Stomach (tissue), 9 donors: ENCODE results near the gene STARD8. TPM values are rescaled to one million over a fixed set of nuclear protein-coding genes. Genes with fewer than 3 reads are reported as not detected.
A peak's percentile ranks its signal among the peaks of the same experiment; 100 is the strongest.

Source experiments
- DNase-seq, 2 donors: peaks; one replicate each; pipeline versions ENCODE4 v3.0.0 to v3.0.0-alpha.2; 2013 to 2019
- H3K27ac ChIP-seq, 5 donors: fragments of 200-600 bp in 4 of 5; sonication (generic) in 4 of 5; one replicate each; pipeline ENCODE4 v1.5.1; 2013 to 2019; ENCODE audit warnings: mild to moderate bottlenecking in 1 of 5, moderate library complexity in 1 of 5
- H3K27me3 ChIP-seq, 3 donors: fragments of 200-600 bp; sonication (generic); one replicate each; pipeline ENCODE4 v1.5.1; 2017 to 2019; ENCODE audit warnings: mixed run types in 1 of 3
- H3K36me3 ChIP-seq, 4 donors: fragments of 200-600 bp; sonication (generic); 1 replicate in 3 of 4; 2 replicates in 1 of 4; pipeline ENCODE4 v1.5.1; 2016 to 2019
- H3K4me1 ChIP-seq, 4 donors: fragments of 200-600 bp; sonication (generic); one replicate each; pipeline ENCODE4 v1.5.1; 2016 to 2019
- H3K4me3 ChIP-seq, 4 donors: fragments of 200-600 bp; sonication (generic) in 3 of 4; one replicate each; pipeline ENCODE4 v1.5.1; 2016 to 2019; ENCODE audit warnings: mild to moderate bottlenecking in 1 of 4
- H3K9me3 ChIP-seq, 4 donors: fragments of 200-600 bp; sonication (generic); one replicate each; pipeline ENCODE4 v1.5.1; 2016 to 2019
- EP300 ChIP-seq: sonication (generic); formaldehyde crosslinking; IDR thresholded peaks from one replicate; pipeline ENCODE4 v1.6.1; 2017; ENCODE audit warnings: antibody characterized with exemption
- POLR2A ChIP-seq, 4 donors: fragments of 450-650 bp; IDR thresholded peaks; one replicate each; pipeline ENCODE4 v1.6.1; 2016; ENCODE audit warnings: antibody characterized with exemption in 4 of 4, control low read depth in 2 of 4, mild to moderate bottlenecking in 1 of 4, moderate library complexity in 1 of 4
- POLR2AphosphoS5 ChIP-seq, 3 donors: sonication (generic); formaldehyde crosslinking; IDR thresholded peaks; one replicate each; pipeline ENCODE4 v1.6.1; 2016; ENCODE audit warnings: antibody characterized with exemption in 3 of 3
- WGBS, 5 donors: extraction: QIAGEN DNeasy Blood & Tissue Kit in 3 of 5; methylation state at CpG; one replicate each; pipeline versions ENCODE4 v1.1.5 to v1.1.7; 2013 to 2018; 5-methylcytosine and 5-hydroxymethylcytosine counted together
- intact Hi-C: fragments of 100-400 bp; cut with DNase I; formaldehyde crosslinking; loops from one replicate; pipeline ENCODE4 v1.15.1; 2023; ENCODE audit warnings: low total_unique reads
- polyA plus RNA-seq, 3 donors: library from polyadenylated mRNA; stranded (reverse); fragments of 200-250 nt; gene quantifications; one replicate each; pipeline ENCODE4 v1.2.3, GENCODE V29; 2013
- total RNA-seq, 5 donors: library from RNA; depleted of rRNA; stranded (reverse); fragments of >200 nt; gene quantifications; one replicate each; pipeline versions ENCODE4 v1.1.0 to v1.2.3, GENCODE V29; 2014 to 2016
- TF ChIP-seq, protein P1 (sequence below), 7 experiments: fragments of 450-650 bp in 4 of 7; fragments of 200-600 bp in 3 of 7; sonication (generic) in 3 of 7; IDR thresholded peaks; one replicate each; pipeline ENCODE4 v1.5.1; 2016 to 2019; ENCODE audit warnings: antibody characterized with exemption in 7 of 7, control low read depth in 2 of 7, mild to moderate bottlenecking in 1 of 7
- donor health status: healthy with polysubstance abuse.
- donor health status: Bipolar disorder and iron deficiency.
- donor health status: healthy.

The STARD8 gene
- total and polyA plus RNA-seq, 8 donors: 0.93 to 7.4 (median 2.6) TPM

DNA sequence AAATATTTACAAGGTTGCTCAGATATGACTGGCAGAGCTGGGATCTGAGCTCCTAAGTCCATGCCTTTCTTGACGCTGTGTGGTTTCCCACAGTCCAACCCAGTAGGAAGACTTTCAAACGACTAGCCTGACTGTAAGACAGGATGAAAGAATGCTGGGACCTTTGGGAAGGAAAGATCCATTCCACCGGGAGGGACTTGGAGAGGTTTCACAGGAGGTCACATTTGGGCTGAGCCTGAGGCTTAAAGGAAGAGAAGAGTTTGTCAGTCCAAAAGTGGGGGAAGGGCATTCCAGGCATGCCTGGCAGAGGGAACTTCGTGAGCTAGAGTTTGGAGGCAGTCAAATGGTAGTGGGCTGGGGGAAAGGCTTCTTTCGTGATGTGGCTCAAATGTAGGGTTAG, 1.5 kb downstream of the STARD8 start:
- intact Hi-C loops: no loop called here
- Histone ChIP-seq H3K4me3 (no peak overlapping the region), H3K4me1 (peaks cover 0 to 8% (median 7%) of the 10 kb centered on the region in 4 donors), H3K27me3 (peaks cover 0 to 19% (median 6%) of the 10 kb centered on the region in 3 donors), H3K27ac (no peak overlapping the region), H3K36me3 (no peaks in the 10 kb centered on the region), H3K9me3 (no peaks in the 10 kb centered on the region)
- DNase-seq: peak in 1 of 2 donors; percentile 17
- TF ChIP-seq POLR2A (IDR thresholded peaks at IDR 0.05) (no peak), POLR2AphosphoS5 (IDR thresholded peaks at IDR 0.05) (no peak), EP300 (no peak)
- TF ChIP-seq, protein P1, sequence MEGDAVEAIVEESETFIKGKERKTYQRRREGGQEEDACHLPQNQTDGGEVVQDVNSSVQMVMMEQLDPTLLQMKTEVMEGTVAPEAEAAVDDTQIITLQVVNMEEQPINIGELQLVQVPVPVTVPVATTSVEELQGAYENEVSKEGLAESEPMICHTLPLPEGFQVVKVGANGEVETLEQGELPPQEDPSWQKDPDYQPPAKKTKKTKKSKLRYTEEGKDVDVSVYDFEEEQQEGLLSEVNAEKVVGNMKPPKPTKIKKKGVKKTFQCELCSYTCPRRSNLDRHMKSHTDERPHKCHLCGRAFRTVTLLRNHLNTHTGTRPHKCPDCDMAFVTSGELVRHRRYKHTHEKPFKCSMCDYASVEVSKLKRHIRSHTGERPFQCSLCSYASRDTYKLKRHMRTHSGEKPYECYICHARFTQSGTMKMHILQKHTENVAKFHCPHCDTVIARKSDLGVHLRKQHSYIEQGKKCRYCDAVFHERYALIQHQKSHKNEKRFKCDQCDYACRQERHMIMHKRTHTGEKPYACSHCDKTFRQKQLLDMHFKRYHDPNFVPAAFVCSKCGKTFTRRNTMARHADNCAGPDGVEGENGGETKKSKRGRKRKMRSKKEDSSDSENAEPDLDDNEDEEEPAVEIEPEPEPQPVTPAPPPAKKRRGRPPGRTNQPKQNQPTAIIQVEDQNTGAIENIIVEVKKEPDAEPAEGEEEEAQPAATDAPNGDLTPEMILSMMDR (IDR thresholded peaks at IDR 0.05): no peak
- 28 to 36% (median 29%) methylated on average over 5 of the region's 5 CpGs for WGBS, 5 donors

DNA sequence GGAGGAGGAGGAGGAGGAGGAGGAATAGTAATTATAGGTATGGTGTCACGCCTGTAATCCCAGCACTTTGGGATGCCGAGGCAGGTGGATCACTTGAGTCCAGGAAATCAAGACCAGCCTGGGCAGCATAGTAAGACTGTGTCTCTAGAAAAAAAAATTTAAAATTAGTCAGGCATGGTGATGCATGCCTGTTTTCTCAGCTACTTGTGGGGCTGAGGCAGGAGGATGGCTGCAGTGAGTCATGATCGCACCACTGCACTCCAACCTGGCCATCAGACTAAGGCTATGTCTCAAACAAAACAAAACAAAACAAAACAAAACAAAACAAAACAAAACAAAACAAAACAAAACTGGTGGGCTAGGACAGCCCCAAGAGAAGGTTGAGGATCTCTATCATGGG, 3.0 kb downstream of the STARD8 start:
- H3K27ac ChIP-seq: no peak overlapping the region
- no peaks in the 10 kb centered on the region for H3K9me3 ChIP-seq
- H3K36me3 ChIP-seq: no peaks in the 10 kb centered on the region
- H3K4me3 ChIP-seq: no peak overlapping the region
- TF ChIP-seq EP300: no peak
- DNase-seq: no peak
- peaks cover 0 to 8% (median 7%) of the 10 kb centered on the region in 4 donors for H3K4me1 ChIP-seq
- peaks cover 0 to 23% (median 6%) of the 10 kb centered on the region in 3 donors for H3K27me3 ChIP-seq
- WGBS, 5 donors: 85 to 93% (median 91%) methylated on average over 2 to 3 of the region's 3 CpGs
- intact Hi-C loops: no loop called here

DNA sequence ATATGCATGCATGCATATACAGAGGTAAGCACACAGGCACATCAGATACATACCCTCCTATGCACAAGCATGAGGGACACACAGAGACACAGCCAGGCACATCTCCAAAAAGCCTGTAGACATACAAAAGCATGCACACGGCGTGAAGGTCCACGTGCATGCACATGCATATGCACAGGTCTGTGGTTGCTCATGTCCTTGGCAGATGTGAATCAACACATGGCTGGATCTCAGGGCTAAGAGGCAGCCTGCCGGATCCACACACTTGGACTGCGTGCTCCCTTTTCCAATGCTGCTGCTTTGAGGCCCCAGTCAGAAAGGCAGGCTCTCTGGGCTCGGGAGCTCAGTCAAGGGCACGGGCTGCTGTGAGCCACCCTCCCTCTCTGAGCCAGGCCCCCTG, 3.6 kb downstream of the STARD8 start:
- 64 to 83% (median 70%) methylated on average over 4 to 7 of the region's 7 CpGs for whole genome bisulfite sequencing, 5 donors
- Histone ChIP-seq H3K4me3 (no peak overlapping the region), H3K27me3 (peaks cover 0 to 23% (median 6%) of the 10 kb centered on the region in 3 donors), H3K9me3 (no peaks in the 10 kb centered on the region), H3K27ac (no peak overlapping the region), H3K4me1 (peaks cover 0 to 8% (median 7%) of the 10 kb centered on the region in 4 donors), H3K36me3 (no peaks in the 10 kb centered on the region)
- no peak for DNase-seq
- intact Hi-C loops: no loop called here
- TF ChIP-seq EP300 (no peak), POLR2AphosphoS5 (IDR thresholded peaks at IDR 0.05) (no peak), POLR2A (IDR thresholded peaks at IDR 0.05) (no peak)
- TF ChIP-seq, protein P1 (IDR thresholded peaks at IDR 0.05): no peak

DNA sequence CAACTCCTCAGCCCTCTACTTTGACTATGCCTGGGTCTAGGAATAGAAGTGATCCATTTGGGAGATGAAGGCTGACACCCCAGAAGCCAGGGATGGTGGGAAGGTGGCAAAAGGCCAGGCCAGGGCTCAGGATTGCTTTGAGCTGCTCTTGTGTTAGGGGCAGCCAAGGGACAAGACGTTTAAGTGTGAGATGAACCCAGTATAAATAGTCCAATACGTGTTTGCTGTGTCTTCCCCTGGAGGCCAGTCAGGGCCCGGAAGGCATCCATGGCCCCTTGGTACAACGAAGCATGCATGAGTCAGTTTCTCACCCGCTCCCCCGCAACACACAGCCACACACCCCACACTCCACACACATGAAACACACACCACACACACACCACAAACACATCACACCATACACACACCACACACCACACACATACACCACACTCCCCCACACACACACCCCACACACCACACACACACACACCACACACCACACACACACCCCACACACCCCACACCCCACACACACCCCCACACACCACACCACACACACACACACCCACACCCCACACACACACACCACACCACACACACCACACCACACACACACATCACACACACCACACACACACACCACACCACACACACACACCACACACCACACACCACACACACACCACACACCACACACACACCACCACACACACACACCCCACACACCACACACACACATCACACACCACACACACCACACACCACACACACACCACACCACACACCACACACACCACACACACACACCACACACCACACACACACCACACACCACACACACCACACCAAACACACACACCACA, 5.1 kb downstream of the STARD8 start:
- H3K27me3 ChIP-seq: peaks cover 0 to 12% (median 3%) of the 10 kb centered on the region in 3 donors
- intact Hi-C loops: no loop called here

More for the DNA sequence above, 5.1 kb downstream of the STARD8 start:
- Histone ChIP-seq H3K36me3 (no peaks in the 10 kb centered on the region), H3K4me1 (peaks cover 0 to 1% (median under 1%) of the 10 kb centered on the region in 4 donors), H3K9me3 (no peaks in the 10 kb centered on the region), H3K27ac (no peak overlapping the region), H3K4me3 (no peak overlapping the region)
- TF ChIP-seq, protein P1 (IDR thresholded peaks at IDR 0.05): no peak
- TF ChIP-seq EP300 (no peak), POLR2A (IDR thresholded peaks at IDR 0.05) (no peak), POLR2AphosphoS5 (IDR thresholded peaks at IDR 0.05) (no peak)
- 54 to 65% (median 63%) methylated on average over 6 of the region's 6 CpGs for WGBS, 5 donors
- peak in 1 of 2 donors; percentile 48 for DNase-seq
